Suprapubic skin (tissue), 4 donors: Measurements from ENCODE around the gene HAUS5. TPM values are rescaled to one million over a fixed set of nuclear protein-coding genes. Genes with fewer than 3 reads are reported as not detected.

Experiments used
- DNase-seq, 2 donors: peaks; one replicate each; pipeline ENCODE4 v3.0.0-alpha.2; 2019; ENCODE audit warnings: low spot score in 2 of 2
- H3K27ac ChIP-seq: fragments of 200-600 bp; sonication (generic); one replicate; pipeline ENCODE4 v1.5.1; 2019
- H3K27me3 ChIP-seq: fragments of 200-600 bp; sonication (generic); one replicate; pipeline ENCODE4 v1.5.1; 2019
- H3K36me3 ChIP-seq: fragments of 200-600 bp; sonication (generic); one replicate; pipeline ENCODE4 v1.5.1; 2019
- H3K4me1 ChIP-seq: fragments of 200-600 bp; sonication (generic); one replicate; pipeline ENCODE4 v1.5.1; 2019
- H3K4me3 ChIP-seq: fragments of 200-600 bp; sonication (generic); one replicate; pipeline ENCODE4 v1.5.1; 2019; ENCODE audit warnings: mild to moderate bottlenecking
- H3K9me3 ChIP-seq: fragments of 200-600 bp; sonication (generic); one replicate; pipeline ENCODE4 v1.5.1; 2019
- EP300 ChIP-seq: sonication (generic); formaldehyde crosslinking; IDR thresholded peaks from one replicate; pipeline ENCODE4 v1.6.1; 2017; ENCODE audit warnings: antibody characterized with exemption
- POLR2A ChIP-seq, 2 donors: fragments of 450-650 bp; IDR thresholded peaks; one replicate each; pipeline ENCODE4 v1.6.1; 2017; ENCODE audit warnings: antibody characterized with exemption in 2 of 2, mild to moderate bottlenecking in 2 of 2, moderate library complexity in 2 of 2
- POLR2AphosphoS5 ChIP-seq, 3 donors: sonication (generic); formaldehyde crosslinking; IDR thresholded peaks; one replicate each; pipeline ENCODE4 v1.6.1; 2017; ENCODE audit warnings: antibody characterized with exemption in 3 of 3
- WGBS: methylation state at CpG from one replicate; pipeline ENCODE4 v1.1.5; 2018; 5-methylcytosine and 5-hydroxymethylcytosine counted together
- total RNA-seq, 4 donors: library from RNA; depleted of rRNA; stranded (reverse); fragments of >200 nt; gene quantifications; one replicate each; pipeline ENCODE4 v1.1.0, GENCODE V29; 2016
- TF ChIP-seq, protein P1 (sequence below), 2 donors: fragments of 200-600 bp in 1 of 2; fragments of 450-650 bp in 1 of 2; sonication (generic) in 1 of 2; IDR thresholded peaks; one replicate each; pipeline ENCODE4 v1.5.1; 2016 to 2019; ENCODE audit warnings: antibody characterized with exemption in 2 of 2, mild to moderate bottlenecking in 1 of 2, moderate library complexity in 1 of 2

The HAUS5 gene
- total RNA-seq, 4 donors from 2014 or later: 14.9 to 18.4 (median 16.4) TPM

- DNase-seq: no peak
- Histone ChIP-seq H3K36me3 (no peaks in the 10 kb centered on the region), H3K27me3 (peaks cover 32% of the 10 kb centered on the region), H3K9me3 (no peaks in the 10 kb centered on the region), H3K4me3 (no peak overlapping the region), H3K4me1 (no peaks in the 10 kb centered on the region), H3K27ac (no peak overlapping the region)
- TF ChIP-seq POLR2A (IDR thresholded peaks at IDR 0.05): no peak
- no peak for TF ChIP-seq POLR2AphosphoS5 (IDR thresholded peaks at IDR 0.05)
- TF ChIP-seq, protein P1, sequence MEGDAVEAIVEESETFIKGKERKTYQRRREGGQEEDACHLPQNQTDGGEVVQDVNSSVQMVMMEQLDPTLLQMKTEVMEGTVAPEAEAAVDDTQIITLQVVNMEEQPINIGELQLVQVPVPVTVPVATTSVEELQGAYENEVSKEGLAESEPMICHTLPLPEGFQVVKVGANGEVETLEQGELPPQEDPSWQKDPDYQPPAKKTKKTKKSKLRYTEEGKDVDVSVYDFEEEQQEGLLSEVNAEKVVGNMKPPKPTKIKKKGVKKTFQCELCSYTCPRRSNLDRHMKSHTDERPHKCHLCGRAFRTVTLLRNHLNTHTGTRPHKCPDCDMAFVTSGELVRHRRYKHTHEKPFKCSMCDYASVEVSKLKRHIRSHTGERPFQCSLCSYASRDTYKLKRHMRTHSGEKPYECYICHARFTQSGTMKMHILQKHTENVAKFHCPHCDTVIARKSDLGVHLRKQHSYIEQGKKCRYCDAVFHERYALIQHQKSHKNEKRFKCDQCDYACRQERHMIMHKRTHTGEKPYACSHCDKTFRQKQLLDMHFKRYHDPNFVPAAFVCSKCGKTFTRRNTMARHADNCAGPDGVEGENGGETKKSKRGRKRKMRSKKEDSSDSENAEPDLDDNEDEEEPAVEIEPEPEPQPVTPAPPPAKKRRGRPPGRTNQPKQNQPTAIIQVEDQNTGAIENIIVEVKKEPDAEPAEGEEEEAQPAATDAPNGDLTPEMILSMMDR (IDR thresholded peaks at IDR 0.05): no peak
- no peak for TF ChIP-seq EP300
- WGBS: 79% methylated on average over 7 of the region's 7 CpGs
Measured at GRCh38 chr19:35566738-35567137, 45.8 kb upstream of the HAUS5 start.

GRCh38 chr19:35569281-35569781, 43.2 kb upstream of the HAUS5 start:
- Histone ChIP-seq H3K4me3 (no peak overlapping the region), H3K9me3 (no peaks in the 10 kb centered on the region), H3K27ac (no peak overlapping the region), H3K27me3 (peaks cover 12% of the 10 kb centered on the region), H3K4me1 (no peaks in the 10 kb centered on the region), H3K36me3 (no peaks in the 10 kb centered on the region)
- 73% methylated on average over 5 of the region's 5 CpGs for WGBS
- DNase-seq: no peak
- TF ChIP-seq, protein P1 (IDR thresholded peaks at IDR 0.05): no peak
- TF ChIP-seq POLR2AphosphoS5 (IDR thresholded peaks at IDR 0.05) (no peak), POLR2A (IDR thresholded peaks at IDR 0.05) (no peak), EP300 (no peak)

DNA sequence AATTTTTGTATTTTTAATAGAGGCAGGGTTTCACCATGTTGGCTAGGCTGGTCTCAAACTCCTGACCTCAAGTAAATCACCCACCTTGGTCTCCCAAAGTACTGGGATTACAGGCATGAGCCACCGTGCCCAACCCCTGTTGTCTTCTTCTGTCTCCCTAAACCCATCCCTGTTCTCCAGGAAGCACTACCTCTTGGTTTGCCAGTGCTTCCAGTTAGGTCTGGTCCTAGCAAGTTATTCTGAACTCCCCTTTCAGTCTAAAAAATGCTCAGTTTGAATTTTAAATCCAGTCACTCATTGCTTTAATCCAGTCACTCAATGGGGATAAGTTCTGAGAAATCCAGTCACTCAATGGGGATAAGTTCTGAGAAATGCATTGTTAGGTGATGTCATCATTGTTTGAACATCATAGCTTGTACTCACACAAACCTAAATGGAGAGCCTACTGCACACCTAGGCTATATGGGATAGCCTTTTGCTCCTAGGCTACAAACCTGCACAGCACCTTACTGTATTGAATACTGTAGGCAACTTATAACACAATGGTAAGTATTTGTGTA, 41.0 kb upstream of the HAUS5 start:
- no peak for DNase-seq
- 86% methylated on average over 1 of the region's 1 CpG for WGBS
- Histone ChIP-seq H3K27me3 (no peaks in the 10 kb centered on the region), H3K4me3 (no peak overlapping the region), H3K9me3 (peaks cover 4% of the 10 kb centered on the region), H3K27ac (no peak overlapping the region), H3K4me1 (no peaks in the 10 kb centered on the region), H3K36me3 (no peaks in the 10 kb centered on the region)
- TF ChIP-seq POLR2AphosphoS5 (IDR thresholded peaks at IDR 0.05) (no peak), POLR2A (IDR thresholded peaks at IDR 0.05) (no peak), EP300 (no peak)
- TF ChIP-seq, protein P1 (IDR thresholded peaks at IDR 0.05): no peak

DNA sequence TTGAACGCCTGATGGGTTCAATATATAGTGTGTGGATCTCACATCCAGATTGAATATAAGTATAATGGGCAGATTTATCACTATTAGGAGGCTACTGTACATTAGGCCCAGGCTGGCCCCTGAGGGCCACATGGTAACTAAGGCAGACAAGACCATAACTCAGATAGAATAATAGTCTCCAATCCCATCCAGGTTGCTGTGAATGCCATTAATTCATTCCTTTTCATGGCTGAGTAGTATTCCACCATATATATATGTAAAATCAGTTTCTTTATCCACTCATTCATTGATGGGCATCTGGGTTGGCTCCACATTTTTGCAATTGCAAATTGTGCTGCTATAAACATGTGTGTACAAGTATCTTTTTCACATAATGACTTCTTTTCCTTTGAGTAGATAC, 34.6 kb upstream of the HAUS5 start:
- H3K4me1 ChIP-seq: no peaks in the 10 kb centered on the region
- no peak overlapping the region for H3K27ac ChIP-seq
- TF ChIP-seq, protein P1 (IDR thresholded peaks at IDR 0.05): no peak
- no peak for TF ChIP-seq EP300
- TF ChIP-seq POLR2A (IDR thresholded peaks at IDR 0.05): no peak
- no peak for TF ChIP-seq POLR2AphosphoS5 (IDR thresholded peaks at IDR 0.05)
- no peak for DNase-seq
- no peaks in the 10 kb centered on the region for H3K36me3 ChIP-seq
- no peaks in the 10 kb centered on the region for H3K27me3 ChIP-seq
- no peak overlapping the region for H3K4me3 ChIP-seq
- WGBS: 100% methylated on average over 1 of the region's 1 CpG
- H3K9me3 ChIP-seq: peaks cover 4% of the 10 kb centered on the region

GRCh38 chr19:35578707-35579106, 33.8 kb upstream of the HAUS5 start:
- H3K4me3 ChIP-seq: no peak overlapping the region
- H3K9me3 ChIP-seq: peaks cover 4% of the 10 kb centered on the region
- no peak for DNase-seq
- no peak overlapping the region for H3K27ac ChIP-seq
- WGBS: 64% methylated on average over 7 of the region's 7 CpGs
- no peak for TF ChIP-seq EP300
- no peak for TF ChIP-seq POLR2A (IDR thresholded peaks at IDR 0.05)
- TF ChIP-seq POLR2AphosphoS5 (IDR thresholded peaks at IDR 0.05): no peak
- TF ChIP-seq, protein P1 (IDR thresholded peaks at IDR 0.05): no peak
- H3K27me3 ChIP-seq: no peaks in the 10 kb centered on the region
- H3K36me3 ChIP-seq: no peaks in the 10 kb centered on the region
- no peaks in the 10 kb centered on the region for H3K4me1 ChIP-seq
